ENCODE results near the gene UBXN11. TPM values are rescaled to one million over a fixed set of nuclear protein-coding genes. Genes with fewer than 3 reads are reported as not detected.
A peak's percentile ranks its signal among the peaks of the same experiment; 100 is the strongest.

Gene UBXN11, protein sequence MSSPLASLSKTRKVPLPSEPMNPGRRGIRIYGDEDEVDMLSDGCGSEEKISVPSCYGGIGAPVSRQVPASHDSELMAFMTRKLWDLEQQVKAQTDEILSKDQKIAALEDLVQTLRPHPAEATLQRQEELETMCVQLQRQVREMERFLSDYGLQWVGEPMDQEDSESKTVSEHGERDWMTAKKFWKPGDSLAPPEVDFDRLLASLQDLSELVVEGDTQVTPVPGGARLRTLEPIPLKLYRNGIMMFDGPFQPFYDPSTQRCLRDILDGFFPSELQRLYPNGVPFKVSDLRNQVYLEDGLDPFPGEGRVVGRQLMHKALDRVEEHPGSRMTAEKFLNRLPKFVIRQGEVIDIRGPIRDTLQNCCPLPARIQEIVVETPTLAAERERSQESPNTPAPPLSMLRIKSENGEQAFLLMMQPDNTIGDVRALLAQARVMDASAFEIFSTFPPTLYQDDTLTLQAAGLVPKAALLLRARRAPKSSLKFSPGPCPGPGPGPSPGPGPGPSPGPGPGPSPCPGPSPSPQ
- 10 to 100 TPM in 3 of 4 donors, 1 to 10 TPM in 1; 7.4 to 36.5 (median 13.4) TPM for total RNA-seq

GRCh38 chr1:26306290-26307229 is at the start of gene UBXN11:
UBXN11 (minus strand) TSS chr1:26306636; CDS start chr1:26302883, 3,753 bp downstream.
- H3K4me3 ChIP-seq: peak within 1 kb of the TSS; percentile 63 to 64
- peak within 1 kb of the TSS in 1 of 2 donors; percentile 43 for H3K27ac ChIP-seq
- H3K4me1 ChIP-seq: no peaks in the 10 kb centered on the region
- peak; percentile 83 to 90 for DNase-seq
- intact Hi-C loops (cut with DNase I; ENCODE audit: low total_unique reads): no loop called here
- no peaks in the 10 kb centered on the region for H3K36me3 ChIP-seq
- no peaks in the 10 kb centered on the region for H3K27me3 ChIP-seq
- no peaks in the 10 kb centered on the region for H3K9me3 ChIP-seq
- TF ChIP-seq POLR2A (IDR thresholded peaks at IDR 0.05): no peak
- TF ChIP-seq CTCF (IDR thresholded peaks at IDR 0.05): no peak

- TF ChIP-seq CTCF (IDR thresholded peaks at IDR 0.05): no peak
- no peak overlapping the region for H3K4me3 ChIP-seq
- H3K27ac ChIP-seq: no peak overlapping the region
- H3K27me3 ChIP-seq: peaks cover 9 to 13% of the 10 kb centered on the region in 2 donors
- H3K4me1 ChIP-seq: peaks cover 0 to 6% of the 10 kb centered on the region in 2 donors
- no peaks in the 10 kb centered on the region for H3K36me3 ChIP-seq
- DNase-seq: no peak
- H3K9me3 ChIP-seq: no peaks in the 10 kb centered on the region
- intact Hi-C loops (cut with DNase I; ENCODE audit: low total_unique reads): no loop called here
Measured at GRCh38 chr1:26356106-26356505, 49.7 kb upstream of the UBXN11 start.

GRCh38 chr1:26354972-26355371 is 48.5 kb upstream of the UBXN11 start:
- intact Hi-C loops (cut with DNase I; ENCODE audit: low total_unique reads): no loop called here

GRCh38 chr1:26353976-26354820 is 47.8 kb upstream of the UBXN11 start, which contains the start of gene CRYBG2:
CRYBG2 (minus strand) TSS chr1:26354130; CDS start chr1:26346657, 7,473 bp downstream.
- TF ChIP-seq CTCF (IDR thresholded peaks at IDR 0.05): no peak
- no peak for TF ChIP-seq POLR2A (IDR thresholded peaks at IDR 0.05)
- H3K4me1 ChIP-seq: no peaks in the 10 kb centered on the region
- no peaks in the 10 kb centered on the region for H3K27me3 ChIP-seq
- no peak for DNase-seq
- H3K36me3 ChIP-seq: no peaks in the 10 kb centered on the region
- H3K9me3 ChIP-seq: no peaks in the 10 kb centered on the region
- intact Hi-C loops (cut with DNase I; ENCODE audit: low total_unique reads): no loop called here
- no peak within 1 kb of the TSS for H3K4me3 ChIP-seq
- no peak within 1 kb of the TSS for H3K27ac ChIP-seq

More at GRCh38 chr1:26354972-26355371, 48.5 kb upstream of the UBXN11 start:
- no peak for TF ChIP-seq POLR2A (IDR thresholded peaks at IDR 0.05)
- TF ChIP-seq CTCF (IDR thresholded peaks at IDR 0.05): no peak
- no peaks in the 10 kb centered on the region for H3K36me3 ChIP-seq
- H3K9me3 ChIP-seq: no peaks in the 10 kb centered on the region
- no peak for DNase-seq
- no peak overlapping the region for H3K27ac ChIP-seq
- H3K4me1 ChIP-seq: peaks cover 0 to under 1% of the 10 kb centered on the region in 2 donors
- peaks cover 2% of the 10 kb centered on the region in 2 donors for H3K27me3 ChIP-seq
- no peak overlapping the region for H3K4me3 ChIP-seq
